Fibroblast of peridontal ligament (primary cell): Measurements from ENCODE around the gene GSTA5.
"Not testable (repeated sequence)": the region's sequence is repeated elsewhere in the genome, so short reads cannot be mapped to it uniquely, and the experiment has no call there.

Experiments used
- DNase-seq: peaks from one replicate; pipeline ENCODE4 v3.0.0-alpha.2; 2010; ENCODE audit errors: extremely low read depth

The GSTA5 gene

GRCh38 chr6:52834481-52834880 lies 6.1 kb downstream of the GSTA5 start:
- peak; percentile 70 for DNase-seq

- DNase-seq = not testable (repeated sequence)
Observed at GRCh38 chr6:52830869-52831268, 9.7 kb downstream of the GSTA5 start.

- no peak for DNase-seq
Observed at GRCh38 chr6:52829046-52829817, 11.4 kb downstream of the GSTA5 start.

GRCh38 chr6:52828621-52829020 lies 12.0 kb downstream of the GSTA5 start:
- not testable (repeated sequence) for DNase-seq

- DNase-seq = not testable (repeated sequence)
Observed at GRCh38 chr6:52827073-52827783, 13.4 kb downstream of the GSTA5 start.

- DNase-seq = no peak
Observed at GRCh38 chr6:52826513-52826912, 14.1 kb downstream of the GSTA5 start.

- not testable (repeated sequence) for DNase-seq
Observed at GRCh38 chr6:52825900-52826459, 14.6 kb downstream of the GSTA5 start.

- DNase-seq = not testable (repeated sequence)
Observed at GRCh38 chr6:52825270-52825793, 15.3 kb downstream of the GSTA5 start.

GRCh38 chr6:52821842-52822241 lies 18.8 kb downstream of the GSTA5 start:
- DNase-seq = no peak

GRCh38 chr6:52820198-52820597 lies 20.4 kb downstream of the GSTA5 start:
- peak; percentile 73 for DNase-seq

- peak; percentile 49 for DNase-seq
Observed at GRCh38 chr6:52815167-52816092, 25.2 kb downstream of the GSTA5 start.

- DNase-seq = not testable (repeated sequence)
Observed at GRCh38 chr6:52814545-52814944, 26.1 kb downstream of the GSTA5 start.

- not testable (repeated sequence) for DNase-seq
Observed at GRCh38 chr6:52809777-52810176, 30.8 kb downstream of the GSTA5 start.

GRCh38 chr6:52808660-52809059 lies 32.0 kb downstream of the GSTA5 start:
- DNase-seq = no peak

- not testable (repeated sequence) for DNase-seq
Observed at GRCh38 chr6:52803668-52804255, 36.9 kb downstream of the GSTA5 start, which contains the start of gene GSTA1. TSS of gene GSTA1 (minus strand) at chr6:52803816. CDS start at chr6:52799267, 4,549 bp downstream.

GRCh38 chr6:52802806-52803205 lies 37.8 kb downstream of the GSTA5 start:
- no peak for DNase-seq

- DNase-seq = no peak
Observed at GRCh38 chr6:52801188-52801841, 39.3 kb downstream of the GSTA5 start.

GRCh38 chr6:52799272-52799671 lies 41.3 kb downstream of the GSTA5 start:
- peak; percentile 76 for DNase-seq

- not testable (repeated sequence) for DNase-seq
Observed at GRCh38 chr6:52794366-52794765, 46.2 kb downstream of the GSTA5 start.

- no peak for DNase-seq
Observed at GRCh38 chr6:52790861-52791260, 49.8 kb downstream of the GSTA5 start.
